Gastrocnemius medialis (tissue), 4 donors: Measurements from ENCODE around the gene FTSJ1. TPM values are rescaled to one million over a fixed set of nuclear protein-coding genes. Genes with fewer than 3 reads are reported as not detected.
A peak's percentile ranks its signal among the peaks of the same experiment; 100 is the strongest.

Source experiments
- ATAC-seq, 2 donors: fragments of 150-250 bp; one replicate each; pipeline ENCODE4 v1.9.1; 2016
- DNase-seq, 2 donors: peaks; one replicate each; pipeline ENCODE4 v3.0.0-alpha.2; 2019
- H3K27ac ChIP-seq, 4 donors: fragments of 200-600 bp; sonication (generic); 1 replicate in 1 of 4; 2 replicates in 3 of 4; pipeline ENCODE4 v1.5.1; 2016 to 2018; ENCODE audit warnings: mild to moderate bottlenecking in 2 of 4, moderate library complexity in 1 of 4
- H3K27me3 ChIP-seq, 3 donors: fragments of 200-600 bp; sonication (generic) in 2 of 3; 1 replicate in 1 of 3; 2 replicates in 2 of 3; pipeline versions ENCODE4 v1.5.1 to v1.6.0; 2016 to 2019; ENCODE audit warnings: mild to moderate bottlenecking in 1 of 3, moderate library complexity in 1 of 3
- H3K36me3 ChIP-seq, 2 donors: fragments of 200-600 bp; sonication (generic) in 1 of 2; one replicate each; pipeline ENCODE4 v1.5.1; 2017 to 2018
- H3K4me1 ChIP-seq, 2 donors: fragments of 200-600 bp; sonication (generic) in 1 of 2; one replicate each; pipeline ENCODE4 v1.5.1; 2016 to 2017; ENCODE audit warnings: mild to moderate bottlenecking in 2 of 2
- H3K4me3 ChIP-seq, 4 donors: fragments of 200-600 bp; sonication (generic) in 3 of 4; 1 replicate in 1 of 4; 2 replicates in 3 of 4; pipeline ENCODE4 v1.5.1; 2016 to 2019; ENCODE audit warnings: mild to moderate bottlenecking in 2 of 4
- H3K9me3 ChIP-seq, 3 donors: fragments of 200-600 bp; sonication (generic) in 2 of 3; 1 replicate in 1 of 3; 2 replicates in 2 of 3; pipeline ENCODE4 v1.5.1; 2016 to 2019
- CTCF ChIP-seq, 5 experiments: fragments of 450-650 bp in 3 of 5; fragments of 200-600 bp in 2 of 5; sonication (generic) in 2 of 5; IDR thresholded peaks in 4 of 5; conservative IDR thresholded peaks in 1 of 5; 1 replicate in 4 of 5; 2 replicates in 1 of 5; pipeline ENCODE4 v1.5.1; 2016 to 2019; ENCODE audit warnings: antibody characterized with exemption in 5 of 5, mild to moderate bottlenecking in 3 of 5, moderate library complexity in 3 of 5
- POLR2A ChIP-seq, 2 donors: fragments of 450-650 bp; IDR thresholded peaks; one replicate each; pipeline ENCODE4 v1.6.1; 2017; ENCODE audit warnings: antibody characterized with exemption in 2 of 2, mild to moderate bottlenecking in 2 of 2, moderate library complexity in 2 of 2
- in situ Hi-C, 4 donors: fragments of 200-750 bp; cut with MboI; loops; one replicate each; pipeline versions ENCODE4 v1.15.0 to v1.8.0; 2017; ENCODE audit warnings: low sequenced_read_pairs in 4 of 4
- intact Hi-C: fragments of 100-400 bp; cut with DNase I; formaldehyde crosslinking; loops from one replicate; pipeline ENCODE4 v1.15.1; 2023; ENCODE audit warnings: low total_unique reads
- total RNA-seq, 4 donors: library from RNA; depleted of rRNA; stranded (reverse); fragments of >200 nt; gene quantifications; one replicate each; pipeline versions ENCODE4 v1.1.0 to v1.2.3, GENCODE V29; 2016

FTSJ1 gene
- total RNA-seq, 4 donors from 2014 or later, result 31.4 to 47.7 (median 38.2) TPM

- no peak for ATAC-seq
- in situ Hi-C loops, result no loop called here
- Histone ChIP-seq H3K4me1 (no peaks in the 10 kb centered on the region), H3K9me3 (no peaks in the 10 kb centered on the region), H3K4me3 (peak overlapping the region in 2 of 4 donors; percentile 10), H3K27me3 (peaks cover 0 to 2% (median 0%) of the 10 kb centered on the region in 3 donors), H3K27ac (no peak overlapping the region), H3K36me3 (no peaks in the 10 kb centered on the region)
- intact Hi-C loops, result no loop called here
- TF ChIP-seq POLR2A (IDR thresholded peaks at IDR 0.05) (no peak), CTCF (IDR thresholded peaks at IDR 0.05 in 4 of 5, conservative IDR thresholded peaks at IDR 0.05 in 1 of 5) (no peak)
- DNase-seq, result no peak
Observed at GRCh38 chrX:48468247-48468671, 7.7 kb upstream of the FTSJ1 start.

DNA sequence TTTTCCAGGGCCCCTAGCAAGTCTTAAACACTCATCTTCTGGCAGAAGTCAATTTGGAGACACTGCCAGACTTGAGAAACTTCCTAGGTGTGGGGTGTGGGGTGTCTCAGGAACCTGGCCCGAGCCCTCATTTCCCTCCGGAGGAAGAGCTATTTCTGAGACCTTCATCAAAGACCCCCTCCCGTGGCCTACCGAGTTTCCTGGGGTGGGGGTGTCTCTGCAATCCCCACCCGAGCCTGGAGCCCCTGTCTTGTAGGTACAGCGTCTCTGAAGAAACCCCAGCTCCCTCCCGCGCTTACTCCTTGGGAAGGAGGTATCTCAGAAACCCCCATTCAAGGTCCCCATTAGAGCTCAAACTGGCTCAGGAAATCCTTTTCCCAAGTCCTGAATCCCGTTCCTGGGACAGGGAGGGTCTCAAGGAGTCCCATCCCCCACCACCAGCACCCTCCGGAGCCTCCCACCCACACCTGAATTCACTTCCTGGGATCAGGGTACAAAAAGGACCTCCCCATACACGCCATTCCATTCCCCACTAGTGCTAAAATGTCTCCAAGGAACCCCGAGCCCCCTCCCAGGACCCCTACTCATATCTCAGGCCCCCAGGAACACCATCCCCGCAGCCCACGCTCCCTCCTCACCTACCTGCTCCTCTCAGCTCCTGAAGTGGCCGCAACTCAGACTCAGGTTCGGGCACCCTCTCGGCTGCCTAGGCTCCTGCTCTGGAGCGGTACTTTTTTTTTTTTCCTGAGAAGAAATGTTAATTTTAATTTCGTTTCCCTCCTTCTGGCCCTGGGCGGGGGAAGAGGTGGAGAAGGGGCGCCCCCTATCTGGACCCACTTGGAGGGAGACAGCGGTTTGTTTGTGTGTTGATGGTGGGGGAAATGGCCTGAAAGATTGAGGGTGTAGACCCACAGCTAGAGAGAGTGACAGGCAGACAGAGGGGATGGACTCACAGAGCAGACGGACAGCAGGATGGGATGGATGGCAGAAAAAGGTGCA is 7.0 kb upstream of the FTSJ1 start:
- in situ Hi-C loops (no loop called here), intact Hi-C loops (no loop called here)
- Histone ChIP-seq H3K27ac (no peak overlapping the region), H3K4me3 (peak overlapping the region in 1 of 4 donors; percentile 10), H3K4me1 (no peaks in the 10 kb centered on the region), H3K36me3 (no peaks in the 10 kb centered on the region), H3K9me3 (no peaks in the 10 kb centered on the region), H3K27me3 (peaks cover 0 to 2% (median 0%) of the 10 kb centered on the region in 3 donors)
- DNase-seq (no peak), ATAC-seq (no peak)
- TF ChIP-seq CTCF (IDR thresholded peaks at IDR 0.05 in 4 of 5, conservative IDR thresholded peaks at IDR 0.05 in 1 of 5) (no peak), POLR2A (IDR thresholded peaks at IDR 0.05) (no peak)

DNA sequence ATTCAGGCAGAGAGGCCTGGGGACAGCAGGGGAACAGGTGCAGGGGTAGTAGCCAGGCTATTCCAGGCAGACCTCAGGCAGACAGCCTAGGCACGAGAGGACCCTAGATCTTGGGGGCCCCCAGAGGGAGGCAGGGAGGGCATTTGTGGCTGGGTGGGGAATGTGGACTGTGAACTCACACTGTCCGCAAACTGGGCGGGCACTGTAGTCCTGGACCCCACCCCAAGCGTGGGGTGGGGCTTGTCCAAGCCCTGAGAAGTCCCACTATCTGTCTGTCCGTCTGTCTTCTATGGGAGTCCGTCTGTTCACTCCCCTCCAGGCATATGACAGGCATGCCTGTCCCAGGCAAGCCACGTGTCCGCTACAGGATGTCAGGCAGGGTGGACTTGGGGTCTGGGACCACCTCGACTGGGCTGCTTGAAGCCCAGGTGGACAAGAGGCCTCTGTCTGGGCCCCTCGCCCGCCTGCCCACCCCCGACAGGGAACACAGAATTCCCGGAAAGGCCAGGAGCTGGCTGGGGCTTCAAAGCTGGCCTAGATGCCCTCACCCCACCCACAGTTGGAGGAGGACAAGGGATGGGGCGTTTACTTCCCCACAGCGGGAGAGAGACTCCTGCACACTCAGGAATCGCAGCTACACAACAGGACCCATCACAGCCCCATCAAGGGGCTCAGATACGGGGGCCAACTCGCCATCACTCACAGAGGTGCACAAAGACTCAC is 5.7 kb upstream of the FTSJ1 start, which contains the start of gene SLC38A5:
TSS of gene SLC38A5 (minus strand) at position 151 of the 723 bp plus-strand sequence. CDS start 2,336 bp downstream, outside the sequence.
- H3K27me3 ChIP-seq, result peaks cover 0 to 2% (median 0%) of the 10 kb centered on the region in 3 donors
- ATAC-seq, result no peak
- no peaks in the 10 kb centered on the region for H3K4me1 ChIP-seq
- intact Hi-C loops (loop anchor here (10.0 kb wide), 1 partner anchor 105 kb away; the partner anchor contains the start of gene RBM3), in situ Hi-C loops (no loop called here)
- no peak for TF ChIP-seq POLR2A (IDR thresholded peaks at IDR 0.05)
- no peak for TF ChIP-seq CTCF (IDR thresholded peaks at IDR 0.05 in 4 of 5, conservative IDR thresholded peaks at IDR 0.05 in 1 of 5)
- no peak within 1 kb of the TSS for H3K27ac ChIP-seq
- peak within 1 kb of the TSS in 1 of 4 donors; percentile 10 for H3K4me3 ChIP-seq
- no peaks in the 10 kb centered on the region for H3K9me3 ChIP-seq
- no peak for DNase-seq
- H3K36me3 ChIP-seq, result no peaks in the 10 kb centered on the region

- no peak for ATAC-seq
- intact Hi-C loops (loop anchor here (10.0 kb wide), 1 partner anchor 104 kb away; the partner anchor contains the start of gene RBM3), in situ Hi-C loops (no loop called here)
- H3K27ac ChIP-seq, result no peak overlapping the region
- no peaks in the 10 kb centered on the region for H3K9me3 ChIP-seq
- H3K4me3 ChIP-seq, result no peak overlapping the region
- H3K36me3 ChIP-seq, result no peaks in the 10 kb centered on the region
- no peaks in the 10 kb centered on the region for H3K4me1 ChIP-seq
- H3K27me3 ChIP-seq, result peaks cover 0 to 2% (median 0%) of the 10 kb centered on the region in 3 donors
- DNase-seq, result no peak
- TF ChIP-seq POLR2A (IDR thresholded peaks at IDR 0.05) (no peak), CTCF (IDR thresholded peaks at IDR 0.05 in 4 of 5, conservative IDR thresholded peaks at IDR 0.05 in 1 of 5) (no peak)
Observed at GRCh38 chrX:48470833-48471118, 5.2 kb upstream of the FTSJ1 start.
